IMR-90 (cell line): ENCODE measurements around the gene TRABD2A.

Experiments used
- BHLHE40 ChIP-seq: fragments of 150-350 bp; IDR thresholded peaks from 2 replicates; pipeline ENCODE4 v1.6.1; 2016; ENCODE audit warnings: mild to moderate bottlenecking, low read depth, low read length
- CEBPB ChIP-seq: IDR thresholded peaks from 2 replicates; pipeline ENCODE4 v1.6.1; 2012; ENCODE audit warnings: low read depth, low read length, improper control_type of control experiment
- CTCF ChIP-seq: conservative IDR thresholded peaks from 2 replicates; pipeline ENCODE4 v1.5.1; 2012; ENCODE audit warnings: mild to moderate bottlenecking, low read depth, low read length, improper control_type of control experiment
- FOS ChIP-seq: fragments of 150-350 bp; IDR thresholded peaks from 2 replicates; pipeline ENCODE4 v1.6.1; 2016; ENCODE audit warnings: low read depth, low read length
- MAFK ChIP-seq: IDR thresholded peaks from 2 replicates; pipeline ENCODE4 v1.6.1; 2012; ENCODE audit warnings: low read depth, low read length, improper control_type of control experiment
- MAZ ChIP-seq: IDR thresholded peaks from 2 replicates; pipeline ENCODE4 v1.6.1; 2012; ENCODE audit warnings: low read depth, mild to moderate bottlenecking, low read length, improper control_type of control experiment, moderate library complexity, borderline replicate concordance
- MXI1 ChIP-seq: IDR thresholded peaks from 2 replicates; pipeline ENCODE4 v1.6.1; 2012; ENCODE audit warnings: low read depth, mild to moderate bottlenecking, low read length, moderate library complexity, borderline replicate concordance
- NFE2L2 ChIP-seq: fragments of 150-350 bp; IDR thresholded peaks from 2 replicates; pipeline ENCODE4 v1.6.1; 2016; ENCODE audit warnings: low read depth, mild to moderate bottlenecking, low read length
- POLR2A ChIP-seq: IDR thresholded peaks from 2 replicates; pipeline ENCODE4 v1.6.1; 2012; ENCODE audit warnings: mild to moderate bottlenecking, low read depth, low read length
- RAD21 ChIP-seq: IDR thresholded peaks from 2 replicates; pipeline ENCODE4 v1.6.1; 2012; ENCODE audit warnings: low read length, improper control_type of control experiment
- SMC3 ChIP-seq: fragments of 150-350 bp; IDR thresholded peaks from 2 replicates; pipeline ENCODE4 v1.6.1; 2016; ENCODE audit warnings: low read depth, mild to moderate bottlenecking, antibody characterized with exemption, low read length, moderate library complexity
- USF2 ChIP-seq: fragments of 150-350 bp; IDR thresholded peaks from 2 replicates; pipeline ENCODE4 v1.6.1; 2017; ENCODE audit warnings: mild to moderate bottlenecking, antibody characterized with exemption, low read length, low read depth

- TF ChIP-seq MAZ (no peak), CTCF (no peak), POLR2A (no peak), MXI1 (no peak), SMC3 (no peak), RAD21 (no peak), NFE2L2 (no peak), USF2 (no peak), CEBPB (no peak), FOS (no peak), BHLHE40 (no peak), MAFK (peak; percentile 82)
Measured at GRCh38 chr2:84788027-84788426, 92.9 kb downstream of the TRABD2A start.
